Mucosa of stomach (tissue), 1 donor: ENCODE results near the gene SUGCT.
"Not testable (repeated sequence)": the region's sequence is repeated elsewhere in the genome, so short reads cannot be mapped to it uniquely, and the experiment has no call there.

ENCODE experiments used
- H3K27me3 ChIP-seq: one replicate; pipeline ENCODE4 v1.7.0; 2013; ENCODE audit warnings: mild to moderate bottlenecking, low read length; ENCODE audit not compliant: control insufficient read depth, insufficient read depth
- H3K36me3 ChIP-seq: one replicate; pipeline ENCODE4 v1.7.0; 2013; ENCODE audit warnings: low read length; ENCODE audit not compliant: control insufficient read depth, insufficient read depth
- H3K4me1 ChIP-seq: one replicate; pipeline ENCODE4 v1.7.0; 2013; ENCODE audit warnings: mild to moderate bottlenecking, low read length; ENCODE audit not compliant: control insufficient read depth, insufficient read depth
- H3K4me3 ChIP-seq: one replicate; pipeline ENCODE4 v1.7.0; 2013; ENCODE audit warnings: low read length
- H3K9ac ChIP-seq: one replicate; pipeline ENCODE4 v1.7.0; 2013; ENCODE audit warnings: mild to moderate bottlenecking, low read length, moderate library complexity
- H3K9me3 ChIP-seq: one replicate; pipeline ENCODE4 v1.7.0; 2013; ENCODE audit warnings: mild to moderate bottlenecking, low read length, moderate library complexity; ENCODE audit not compliant: control insufficient read depth
- donor health status: Pancreatic carcinoma.

Gene SUGCT

GRCh38 chr7:40402661-40403060, 267.9 kb downstream of the SUGCT start:
- Histone ChIP-seq H3K36me3 (no peaks in the 10 kb centered on the region), H3K4me3 (no peak overlapping the region), H3K9ac (no peak overlapping the region), H3K27me3 (no peaks in the 10 kb centered on the region), H3K4me1 (no peaks in the 10 kb centered on the region), H3K9me3 (no peaks in the 10 kb centered on the region)

- Histone ChIP-seq H3K9ac (no peak overlapping the region), H3K4me3 (no peak overlapping the region), H3K9me3 (no peaks in the 10 kb centered on the region), H3K36me3 (no peaks in the 10 kb centered on the region), H3K27me3 (no peaks in the 10 kb centered on the region), H3K4me1 (no peaks in the 10 kb centered on the region)
Measured at GRCh38 chr7:40403703-40404476, 269.1 kb downstream of the SUGCT start.

GRCh38 chr7:40405991-40406390, 271.2 kb downstream of the SUGCT start:
- Histone ChIP-seq H3K36me3 (no peaks in the 10 kb centered on the region), H3K9me3 (no peaks in the 10 kb centered on the region), H3K27me3 (no peaks in the 10 kb centered on the region), H3K9ac (no peak overlapping the region), H3K4me3 (no peak overlapping the region), H3K4me1 (no peaks in the 10 kb centered on the region)

DNA sequence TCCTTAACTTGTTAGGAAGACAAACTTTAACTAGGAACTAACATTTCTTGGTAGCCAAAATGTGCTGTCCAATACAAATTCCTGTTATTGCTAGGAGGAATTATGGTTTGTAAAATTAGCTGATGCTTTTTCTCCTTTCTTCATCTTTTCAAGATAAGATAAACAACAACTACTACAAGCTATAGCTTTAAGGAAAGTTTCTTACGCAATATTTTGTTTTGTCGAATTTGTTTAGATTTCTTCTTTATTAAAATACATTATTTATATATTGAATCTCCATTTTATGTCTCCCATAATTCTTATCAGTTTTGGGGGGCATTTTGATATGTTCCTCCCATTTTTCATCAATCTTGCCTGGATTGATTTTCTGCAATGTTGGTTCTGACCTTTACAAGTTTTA, 277.5 kb downstream of the SUGCT start:
- no peaks in the 10 kb centered on the region for H3K4me1 ChIP-seq
- H3K27me3 ChIP-seq = no peaks in the 10 kb centered on the region
- H3K4me3 ChIP-seq = no peak overlapping the region
- no peaks in the 10 kb centered on the region for H3K36me3 ChIP-seq
- no peaks in the 10 kb centered on the region for H3K9me3 ChIP-seq
- H3K9ac ChIP-seq = no peak overlapping the region

- H3K36me3 ChIP-seq, H3K4me1 ChIP-seq, H3K4me3 ChIP-seq, H3K9ac ChIP-seq, H3K9me3 ChIP-seq, H3K27me3 ChIP-seq: not testable (repeated sequence)
Measured at GRCh38 chr7:40414704-40415103, 279.9 kb downstream of the SUGCT start.

GRCh38 chr7:40418448-40418847, 283.6 kb downstream of the SUGCT start:
- no peaks in the 10 kb centered on the region for H3K36me3 ChIP-seq
- no peak overlapping the region for H3K9ac ChIP-seq
- H3K4me3 ChIP-seq = no peak overlapping the region
- H3K27me3 ChIP-seq = no peaks in the 10 kb centered on the region
- H3K9me3 ChIP-seq = no peaks in the 10 kb centered on the region
- H3K4me1 ChIP-seq = no peaks in the 10 kb centered on the region

DNA sequence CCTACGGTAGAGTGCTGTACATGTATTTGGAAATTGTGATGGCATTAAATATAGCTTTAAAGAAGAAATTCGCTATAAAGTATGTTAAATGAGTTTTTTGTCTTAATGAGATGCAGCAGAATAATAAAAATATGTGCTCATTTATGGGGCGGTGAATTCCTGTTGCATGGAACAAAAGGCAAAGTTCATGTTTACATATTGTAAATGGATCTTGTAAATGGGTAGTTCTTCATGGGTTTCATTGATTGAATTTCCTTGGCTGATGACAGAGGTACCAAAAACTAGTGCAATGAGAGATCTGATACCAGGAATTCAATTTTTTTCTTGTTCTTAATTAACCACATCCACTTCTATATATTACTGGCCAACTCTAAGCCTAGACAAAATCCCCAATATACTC, 284.2 kb downstream of the SUGCT start:
- Histone ChIP-seq H3K4me1 (no peaks in the 10 kb centered on the region), H3K9ac (no peak overlapping the region), H3K9me3 (no peaks in the 10 kb centered on the region), H3K4me3 (no peak overlapping the region), H3K36me3 (no peaks in the 10 kb centered on the region), H3K27me3 (no peaks in the 10 kb centered on the region)

DNA sequence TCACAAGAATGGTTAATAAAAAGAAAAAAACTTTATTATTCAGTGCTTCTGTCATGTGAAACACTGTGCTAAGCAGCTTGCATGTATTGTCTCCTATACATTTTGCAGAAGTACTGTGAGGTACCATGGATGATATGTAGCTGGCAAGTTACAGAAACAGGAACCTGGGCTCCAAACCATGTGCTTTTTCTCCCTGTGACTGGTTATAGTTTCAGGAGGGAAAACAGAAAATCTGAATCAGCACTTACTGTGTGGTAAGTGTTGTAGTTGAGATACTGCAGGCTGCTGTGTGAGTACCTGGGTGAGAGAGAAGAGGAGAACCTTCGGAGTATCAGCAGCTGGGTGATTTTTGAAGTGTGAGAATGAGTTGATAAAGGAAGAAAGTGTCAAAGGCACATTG, 285.0 kb downstream of the SUGCT start:
- Histone ChIP-seq H3K4me3 (no peak overlapping the region), H3K36me3 (no peaks in the 10 kb centered on the region), H3K9me3 (no peaks in the 10 kb centered on the region), H3K9ac (no peak overlapping the region), H3K27me3 (no peaks in the 10 kb centered on the region), H3K4me1 (no peaks in the 10 kb centered on the region)

GRCh38 chr7:40421433-40421832, 286.6 kb downstream of the SUGCT start:
- Histone ChIP-seq H3K9ac (no peak overlapping the region), H3K36me3 (no peaks in the 10 kb centered on the region), H3K9me3 (no peaks in the 10 kb centered on the region), H3K27me3 (no peaks in the 10 kb centered on the region), H3K4me1 (no peaks in the 10 kb centered on the region), H3K4me3 (no peak overlapping the region)

- Histone ChIP-seq H3K27me3 (no peaks in the 10 kb centered on the region), H3K9me3 (no peaks in the 10 kb centered on the region), H3K4me3 (no peak overlapping the region), H3K9ac (no peak overlapping the region), H3K36me3 (no peaks in the 10 kb centered on the region), H3K4me1 (no peaks in the 10 kb centered on the region)
Measured at GRCh38 chr7:40425696-40426095, 290.9 kb downstream of the SUGCT start.

DNA sequence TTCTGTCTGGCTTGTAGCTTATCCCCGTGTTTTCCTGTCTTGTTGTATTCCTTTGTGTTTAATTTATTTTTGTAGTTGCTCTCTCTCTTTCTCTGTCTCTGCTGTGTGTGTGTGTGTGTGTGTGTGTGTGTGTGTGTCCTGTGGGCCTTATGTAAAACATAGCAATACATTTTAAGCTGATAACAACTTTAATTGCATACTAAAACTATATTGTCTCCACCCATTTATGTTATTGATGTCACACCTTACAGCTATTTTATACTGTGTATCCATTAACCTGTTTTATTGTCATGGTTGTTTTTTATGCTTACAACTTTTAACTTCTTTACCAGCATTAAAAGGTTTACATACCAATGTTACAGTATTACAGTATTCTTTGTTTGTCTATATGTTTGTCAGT, 293.6 kb downstream of the SUGCT start:
- Histone ChIP-seq H3K4me3 (no peak overlapping the region), H3K4me1 (no peaks in the 10 kb centered on the region), H3K27me3 (no peaks in the 10 kb centered on the region), H3K9me3 (no peaks in the 10 kb centered on the region), H3K36me3 (no peaks in the 10 kb centered on the region), H3K9ac (no peak overlapping the region)

DNA sequence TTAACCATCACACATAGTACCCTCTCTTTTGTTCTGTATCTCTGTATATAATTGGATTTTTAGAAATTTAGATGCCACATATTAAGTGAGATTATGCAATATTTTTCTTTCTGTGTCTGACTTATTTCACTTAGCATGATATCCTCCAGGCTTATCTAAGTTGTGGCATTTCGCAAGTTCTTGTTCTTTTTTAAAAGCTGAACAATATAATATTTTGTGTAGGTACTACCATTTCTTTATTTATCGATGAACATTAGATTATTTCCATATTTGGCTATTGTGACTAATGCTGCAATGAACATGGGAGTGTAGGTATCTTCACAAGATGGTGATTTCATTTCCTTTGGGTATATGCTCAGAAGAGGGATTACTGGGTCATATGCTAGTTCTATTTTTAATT, 295.0 kb downstream of the SUGCT start:
- H3K9ac ChIP-seq = no peak overlapping the region

DNA sequence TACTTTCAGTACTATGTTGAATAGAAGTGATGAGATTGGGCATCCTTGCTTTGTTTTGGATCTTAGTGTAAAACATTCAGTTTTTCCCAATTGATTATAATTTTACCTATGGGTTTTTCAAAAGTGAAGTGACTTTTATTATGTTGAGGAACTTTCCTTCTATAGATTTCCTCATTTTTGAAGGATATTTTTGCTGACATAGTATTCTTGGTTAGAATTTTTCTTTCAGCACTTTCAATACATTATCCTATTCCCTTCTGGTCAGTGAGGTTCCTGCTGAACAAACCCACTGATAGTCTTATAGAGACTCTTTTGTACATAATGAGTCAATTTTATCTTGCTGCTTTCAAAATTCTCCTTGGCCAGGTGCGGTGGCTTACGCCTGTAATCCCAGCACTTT, 297.2 kb downstream of the SUGCT start:
- no peaks in the 10 kb centered on the region for H3K27me3 ChIP-seq
- H3K36me3 ChIP-seq = no peaks in the 10 kb centered on the region
- H3K4me3 ChIP-seq = no peak overlapping the region
- no peak overlapping the region for H3K9ac ChIP-seq
- H3K4me1 ChIP-seq = no peaks in the 10 kb centered on the region
- no peaks in the 10 kb centered on the region for H3K9me3 ChIP-seq

More for the DNA sequence above, 295.0 kb downstream of the SUGCT start:
- H3K4me1 ChIP-seq = no peaks in the 10 kb centered on the region
- H3K4me3 ChIP-seq = no peak overlapping the region
- H3K36me3 ChIP-seq = no peaks in the 10 kb centered on the region
- no peaks in the 10 kb centered on the region for H3K27me3 ChIP-seq
- no peaks in the 10 kb centered on the region for H3K9me3 ChIP-seq
